Fibroblast of skin of abdomen (primary cell): ENCODE measurements around the gene XPNPEP1.

Experiments used
- DNase-seq: peaks from one replicate; pipeline ENCODE4 v3.0.0-alpha.2; 2013

XPNPEP1 gene

DNA sequence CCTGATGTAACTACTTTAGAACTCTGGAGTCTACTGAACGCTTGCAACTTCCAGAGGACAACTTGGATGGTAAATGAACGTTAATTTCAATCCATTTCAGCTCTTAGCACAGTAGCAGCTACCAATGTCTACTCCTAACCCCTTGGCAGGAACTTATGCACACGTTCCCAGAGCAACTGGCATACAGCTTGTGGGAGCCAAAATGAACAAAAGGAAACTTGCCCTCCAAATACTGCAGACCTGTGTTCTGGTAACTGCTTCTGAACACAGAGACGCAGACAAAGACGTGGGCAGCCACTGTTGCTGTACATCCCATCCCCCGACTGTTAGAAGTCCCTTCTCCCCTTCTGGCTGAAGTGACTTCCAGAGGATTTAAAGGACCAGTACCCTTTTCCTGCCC is 61.3 kb downstream of the XPNPEP1 start:
- no peak for DNase-seq

GRCh38 chr10:109861081-109861480 is 62.2 kb downstream of the XPNPEP1 start:
- DNase-seq, result no peak

GRCh38 chr10:109859221-109859620 is 64.1 kb downstream of the XPNPEP1 start:
- DNase-seq, result no peak

GRCh38 chr10:109855746-109856145 is 67.6 kb downstream of the XPNPEP1 start:
- DNase-seq, result no peak

DNA sequence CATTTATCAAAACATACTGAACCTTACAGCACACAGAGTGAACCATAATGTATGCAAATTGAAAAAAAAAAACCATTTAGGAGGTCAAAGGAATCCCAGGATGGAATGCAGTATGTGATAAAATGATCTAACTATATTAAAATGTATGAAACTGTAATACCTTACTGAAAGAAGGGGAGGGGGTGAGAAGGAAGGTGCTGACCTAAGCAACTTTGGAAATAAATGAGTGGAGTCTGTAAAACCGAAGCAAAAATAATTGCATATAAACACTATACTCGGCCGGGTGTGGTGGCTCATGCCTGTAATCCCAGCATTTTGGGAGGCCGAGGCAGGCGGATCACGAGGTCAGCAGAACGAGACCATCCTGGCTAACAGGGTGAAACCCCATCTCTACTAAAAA is 69.4 kb downstream of the XPNPEP1 start:
- no peak for DNase-seq

DNA sequence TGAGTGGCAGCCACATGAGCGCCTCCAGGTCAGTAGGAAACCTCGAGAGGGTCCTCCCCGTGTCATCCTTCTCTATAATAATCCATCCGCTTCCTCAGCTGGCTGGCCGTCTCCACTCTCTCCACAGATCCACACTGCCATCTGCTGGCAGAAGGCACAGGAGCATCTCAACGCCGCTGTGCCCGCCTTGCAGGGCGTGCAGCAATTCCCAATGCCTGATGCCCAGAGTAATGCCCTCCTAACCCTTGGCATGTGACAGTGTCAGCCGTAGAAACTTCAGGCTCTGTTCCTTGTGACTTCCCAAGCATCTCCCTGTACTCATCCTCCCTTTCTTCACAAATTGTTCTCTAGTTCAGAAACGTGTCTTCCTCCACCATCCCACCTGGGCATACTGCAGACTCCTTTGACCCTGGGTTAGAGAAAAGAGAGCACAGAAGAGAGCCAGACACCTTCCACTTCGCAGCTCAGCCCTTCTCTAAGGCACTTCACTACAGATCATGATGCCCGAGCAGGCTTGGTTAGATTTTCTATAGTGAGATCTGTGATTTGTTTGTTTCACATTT is 70.8 kb downstream of the XPNPEP1 start:
- DNase-seq, result peak; percentile 58

DNA sequence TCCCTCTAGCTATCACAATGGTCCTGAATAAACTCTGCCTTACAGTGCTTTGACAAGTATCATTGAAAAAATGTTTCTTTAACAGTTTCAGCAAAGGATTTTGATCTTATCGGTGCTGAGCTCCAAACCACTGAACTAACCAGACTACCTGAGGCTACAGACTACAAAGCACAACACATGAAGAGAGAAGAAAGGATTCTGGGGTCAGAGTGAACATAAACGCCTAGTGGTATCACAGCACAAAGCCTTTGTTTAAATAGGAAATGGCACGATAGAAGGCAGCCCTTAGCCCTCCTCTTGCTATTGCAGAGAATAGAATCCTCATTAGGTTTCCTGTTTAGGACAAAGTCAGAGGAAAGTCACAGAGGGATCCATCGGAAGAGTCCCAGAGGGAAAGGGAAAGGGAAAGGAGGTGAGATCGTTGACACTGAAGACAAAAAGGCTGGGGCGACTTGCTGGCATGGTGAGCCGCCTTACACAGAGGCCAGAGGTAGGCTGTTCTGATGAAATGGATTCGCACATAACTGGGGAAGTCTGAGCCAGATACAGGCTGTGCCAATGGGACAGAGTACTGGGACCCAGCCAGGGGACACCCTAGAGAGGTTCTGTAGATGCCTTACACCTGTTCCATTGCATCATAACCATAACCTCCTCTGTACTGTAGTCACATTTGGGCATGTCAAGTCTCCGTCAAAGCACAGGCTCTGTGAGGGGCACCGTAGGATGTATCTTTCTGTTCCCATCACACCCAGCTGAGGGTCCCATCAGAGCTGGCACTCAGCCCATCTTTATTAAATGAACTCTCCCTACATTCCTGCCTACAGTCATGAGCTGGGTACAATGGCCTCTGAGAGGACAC is 71.5 kb downstream of the XPNPEP1 start:
- no peak for DNase-seq

DNA sequence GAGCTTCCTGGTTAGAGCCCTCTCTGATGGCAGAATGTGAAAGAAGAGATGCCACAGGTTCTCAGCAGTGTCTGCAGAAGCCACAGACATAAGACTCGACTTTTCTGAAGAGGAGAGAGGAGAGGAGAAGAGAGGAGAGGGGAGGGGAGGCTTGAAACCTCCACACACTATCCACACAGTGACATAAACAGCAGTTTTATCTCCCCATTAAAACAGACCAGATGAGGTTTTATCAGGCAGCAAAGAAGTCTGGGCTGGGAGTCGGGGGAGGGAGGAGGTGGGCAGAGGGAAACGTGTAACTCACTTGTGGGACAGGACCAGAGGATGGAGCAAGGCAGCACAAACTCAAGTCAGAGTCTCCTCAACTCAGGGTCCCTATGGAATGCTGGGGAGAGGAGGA is 76.5 kb downstream of the XPNPEP1 start:
- DNase-seq, result no peak

GRCh38 chr10:109845308-109845707 is 78.0 kb downstream of the XPNPEP1 start:
- DNase-seq, result no peak

DNA sequence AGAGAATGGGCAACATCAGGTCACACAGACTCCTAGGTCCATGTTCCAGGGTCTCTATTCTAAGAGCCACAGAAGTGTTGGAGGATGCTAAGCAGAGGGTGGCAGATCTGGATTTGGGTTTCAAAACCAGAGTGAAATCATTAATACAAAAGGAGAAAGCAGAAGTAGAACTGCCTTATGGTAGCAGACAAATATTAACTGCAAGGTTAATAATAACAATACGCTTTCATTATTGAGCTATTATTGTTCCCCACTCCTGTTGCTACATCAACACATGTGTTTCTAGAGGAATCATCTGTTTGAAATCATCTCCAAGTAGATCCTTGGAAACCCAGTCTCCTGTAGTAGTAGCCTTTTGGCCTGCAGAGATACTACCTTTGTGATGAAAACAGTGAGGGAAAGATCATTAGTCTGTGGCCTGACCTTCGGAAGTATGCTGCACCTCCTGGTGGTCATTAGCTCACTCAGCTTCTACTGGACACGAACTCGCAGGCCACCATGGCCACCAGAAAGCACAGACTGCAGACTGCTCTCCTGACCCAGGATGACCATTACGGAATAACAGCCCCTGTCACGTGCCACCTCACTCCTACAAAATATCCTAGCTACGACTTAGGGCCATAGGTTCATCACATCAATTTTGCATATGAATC is 84.6 kb downstream of the XPNPEP1 start:
- no peak for DNase-seq

GRCh38 chr10:109837384-109837783 is 85.9 kb downstream of the XPNPEP1 start:
- no peak for DNase-seq

GRCh38 chr10:109835257-109835656 is 88.1 kb downstream of the XPNPEP1 start:
- no peak for DNase-seq

DNA sequence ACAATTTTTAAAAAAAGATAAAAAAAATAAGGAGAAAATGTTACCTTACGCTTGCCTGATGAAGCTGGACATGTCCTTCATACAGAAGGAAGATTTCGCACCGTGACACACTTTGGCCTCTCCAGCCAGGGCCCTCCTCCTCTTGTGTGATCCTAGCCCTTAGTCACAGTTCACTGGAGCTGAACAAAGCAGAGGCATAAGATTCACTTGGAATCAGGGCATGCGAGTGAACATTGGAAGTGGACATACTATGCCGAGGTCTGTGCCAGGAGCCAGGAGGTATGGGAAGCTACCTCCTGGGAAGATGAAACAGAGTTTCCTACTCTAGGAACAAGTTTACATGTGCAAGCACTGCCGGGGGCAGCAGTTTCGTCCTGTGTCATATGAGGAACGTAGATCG is 91.5 kb downstream of the XPNPEP1 start:
- no peak for DNase-seq

- no peak for DNase-seq
Measured at GRCh38 chr10:109824206-109824605, 99.1 kb downstream of the XPNPEP1 start.

GRCh38 chr10:109823196-109823595 is 100.1 kb downstream of the XPNPEP1 start:
- DNase-seq, result peak; percentile 2

GRCh38 chr10:109821672-109822071 is 101.6 kb downstream of the XPNPEP1 start:
- no peak for DNase-seq

GRCh38 chr10:109820620-109821405 is 102.5 kb downstream of the XPNPEP1 start:
- no peak for DNase-seq

DNA sequence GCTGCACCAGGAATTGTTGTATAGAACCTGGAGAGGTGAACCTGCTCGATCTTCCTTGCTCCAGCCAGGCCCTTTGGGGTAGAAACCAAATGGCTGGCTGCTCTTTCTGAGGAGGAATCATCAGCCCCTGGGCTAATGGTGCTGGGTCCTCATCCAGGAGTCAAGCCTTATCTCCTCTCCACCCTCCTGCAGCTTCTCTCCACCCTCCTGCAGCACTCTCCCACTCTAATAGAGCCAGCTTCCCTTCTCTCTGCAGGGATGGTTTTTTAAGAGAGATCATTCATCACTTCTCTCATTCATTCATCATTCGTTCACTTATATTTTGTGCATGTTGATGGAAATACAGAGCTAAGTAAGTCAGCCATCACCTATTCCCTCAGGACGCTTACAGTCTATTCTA is 103.5 kb downstream of the XPNPEP1 start:
- DNase-seq, result no peak
